A549 (cell line): ENCODE measurements around the gene F12. TPM values are rescaled to one million over a fixed set of nuclear protein-coding genes. Genes with fewer than 3 reads are reported as not detected.

ENCODE experiments used
- ATAC-seq, 2 experiments: fragments of 200-7000 bp in 1 of 2; fragments of >200 bp in 1 of 2; cut with Nextera tagmentation in 1 of 2; cut with Tn5 transposase in 1 of 2; 3 replicates each; pipeline versions ENCODE4 v1.8.0 to v1.9.1; 2018 to 2020; ENCODE audit warnings: mild to moderate bottlenecking in 1 of 2, moderate library complexity in 1 of 2
- CTCF ChIA-PET: fragments of 300-600 bp; sonication (Branson Sonifier 250); formaldehyde crosslinking; extraction: SDS; loops from one replicate; lab custom pipeline; 2021; ENCODE audit warnings: antibody characterized with exemption, inconsistent platforms; lab: Yijun Ruan, JAX
- POLR2A ChIA-PET: fragments of 350-600 bp; formaldehyde crosslinking; extraction: SDS; loops from one replicate; lab custom pipeline; 2021; ENCODE audit warnings: antibody characterized with exemption, inconsistent platforms; lab: Yijun Ruan, JAX
- DNase-seq, 2 experiments: peaks; one replicate each; pipeline versions ENCODE4 v3.0.0 to v3.0.0-alpha.2; 2011 to 2016; ENCODE audit warnings: low read depth in 1 of 2, low spot score in 1 of 2
- FAIRE-seq: peaks from 2 replicates; lab custom pipeline; 2011; peaks lifted over from hg19 to GRCh38; lab: Jason Lieb, UNC
- H3K27ac ChIP-seq, 2 experiments: fragments of >200 bp; sonication (Bioruptor Twin); formaldehyde crosslinking; 3 replicates each; pipeline ENCODE4 v1.5.1; 2016 to 2017
- H3K4me1 ChIP-seq: fragments of >200 bp; sonication (Bioruptor Twin); formaldehyde crosslinking; 3 replicates; pipeline ENCODE4 v1.6.1; 2016
- H3K4me2 ChIP-seq: fragments of >200 bp; sonication (Bioruptor Twin); formaldehyde crosslinking; 3 replicates; pipeline ENCODE4 v1.6.1; 2016
- H3K4me3 ChIP-seq: fragments of >200 bp; sonication (Bioruptor Twin); formaldehyde crosslinking; 3 replicates; pipeline ENCODE4 v1.5.1; 2016
- H3K9me3 ChIP-seq: fragments of >200 bp; sonication (Bioruptor Twin); formaldehyde crosslinking; 3 replicates; pipeline ENCODE4 v1.6.1; 2016
- CBX2 ChIP-seq: fragments of 200-600 bp; sonication (generic); IDR thresholded peaks from 2 replicates; pipeline ENCODE4 v1.6.1; 2016; ENCODE audit warnings: low read depth, mild to moderate bottlenecking, borderline replicate concordance
- CHD2 ChIP-seq: fragments of 150-350 bp; IDR thresholded peaks from 2 replicates; pipeline ENCODE4 v1.6.1; 2014; ENCODE audit warnings: low read length; ENCODE audit not compliant: partially characterized antibody
- CHD4 ChIP-seq: fragments of 200-600 bp; sonication (generic); IDR thresholded peaks from 2 replicates; pipeline ENCODE4 v1.6.1; 2016; ENCODE audit warnings: antibody characterized with exemption, mild to moderate bottlenecking, borderline replicate concordance
- EHF ChIP-seq: fragments of 250-450 bp; sonication (Bioruptor Pico); IDR thresholded peaks from 2 replicates; pipeline ENCODE4 v1.5.0; 2020; ENCODE audit warnings: mild to moderate bottlenecking
- EHMT2 ChIP-seq: fragments of 200-600 bp; sonication (generic); IDR thresholded peaks from 2 replicates; pipeline ENCODE4 v1.6.1; 2016; ENCODE audit warnings: antibody characterized with exemption, low read depth, mild to moderate bottlenecking, moderate library complexity
- EP300 ChIP-seq, 2 experiments: fragments of >200 bp; sonication (Bioruptor Twin); formaldehyde crosslinking; IDR thresholded peaks; 2 replicates in 1 of 2; 3 replicates in 1 of 2; pipeline ENCODE4 v1.6.1; 2016 to 2017
- ESRRA ChIP-seq: fragments of 150-350 bp; IDR thresholded peaks from 2 replicates; pipeline ENCODE4 v1.6.1; 2014; ENCODE audit warnings: mild to moderate bottlenecking, low read length, borderline replicate concordance
- HDAC2 ChIP-seq: fragments of 200-600 bp; sonication (generic); IDR thresholded peaks from 2 replicates; pipeline ENCODE4 v1.6.1; 2016
- HMGXB4 ChIP-seq: fragments of 250-450 bp; sonication (Bioruptor Pico); IDR thresholded peaks from 2 replicates; pipeline ENCODE4 v1.5.0; 2021; ENCODE audit warnings: mild to moderate bottlenecking, moderate library complexity, borderline replicate concordance
- HOXA7 ChIP-seq: fragments of 250-450 bp; sonication (Bioruptor Pico); IDR thresholded peaks from 2 replicates; pipeline ENCODE4 v1.5.0; 2020; ENCODE audit warnings: mild to moderate bottlenecking, moderate library complexity
- HOXB13 ChIP-seq: fragments of 250-450 bp; sonication (Bioruptor Pico); IDR thresholded peaks from 2 replicates; pipeline ENCODE4 v1.5.0; 2020; ENCODE audit warnings: low read depth, mild to moderate bottlenecking, moderate library complexity
- JUN ChIP-seq, 2 experiments: fragments of >200 bp; sonication (Bioruptor Twin); formaldehyde crosslinking; IDR thresholded peaks; 2 replicates in 1 of 2; 3 replicates in 1 of 2; pipeline ENCODE4 v1.6.1; 2016 to 2017
- JUNB ChIP-seq: fragments of >200 bp; sonication (Bioruptor Twin); formaldehyde crosslinking; IDR thresholded peaks from 2 replicates; pipeline ENCODE4 v1.6.1; 2016
- KDM1A ChIP-seq: fragments of 200-600 bp; sonication (generic); IDR thresholded peaks from 2 replicates; pipeline ENCODE4 v1.6.1; 2016; ENCODE audit warnings: low read depth, mild to moderate bottlenecking
- MAFK ChIP-seq: fragments of 450-650 bp; IDR thresholded peaks from 2 replicates; pipeline ENCODE4 v1.6.1; 2014; ENCODE audit not compliant: partially characterized antibody
- MYC ChIP-seq: IDR thresholded peaks from 2 replicates; pipeline ENCODE4 v1.6.1; 2012; ENCODE audit warnings: mild to moderate bottlenecking, inconsistent platforms, low read length, improper control_type of control experiment, borderline replicate concordance
- PHF8 ChIP-seq: fragments of 200-600 bp; sonication (generic); IDR thresholded peaks from 2 replicates; pipeline ENCODE4 v1.6.1; 2016; ENCODE audit warnings: low read depth, mild to moderate bottlenecking, antibody characterized with exemption, moderate library complexity, borderline replicate concordance
- RAD21 ChIP-seq, 2 experiments: fragments of >200 bp in 1 of 2; sonication (Bioruptor Twin) in 1 of 2; formaldehyde crosslinking in 1 of 2; IDR thresholded peaks in 1 of 2; conservative IDR thresholded peaks in 1 of 2; 2 replicates in 1 of 2; 3 replicates in 1 of 2; pipeline ENCODE4 v1.6.1; 2012 to 2018; ENCODE audit warnings: inconsistent platforms in 1 of 2
- TP53 ChIP-seq: fragments of 250-450 bp; sonication (Bioruptor Pico); IDR thresholded peaks from 2 replicates; pipeline ENCODE4 v1.5.0; 2021; ENCODE audit warnings: mild to moderate bottlenecking, moderate library complexity
- ZFP36 ChIP-seq: fragments of 450-650 bp; IDR thresholded peaks from 2 replicates; pipeline ENCODE4 v1.6.1; 2014; ENCODE audit warnings: borderline replicate concordance; ENCODE audit not compliant: partially characterized antibody
- WGBS: methylation state at CpG from one replicate; pipeline ENCODE4 v1.1.6; 2017; ENCODE audit errors: missing lambda C conversion rate; 5-methylcytosine and 5-hydroxymethylcytosine counted together
- polyA plus RNA-seq, 4 experiments: library from polyadenylated mRNA; depleted of rRNA in 3 of 4; stranded (reverse); fragments of >200 nt; fragmentation: RNase III in 1 of 4; extraction: RNeasy Plus Mini Kit Qiagen cat#74134 plus additional on column Dnase treatment in 1 of 4; gene quantifications; 2 replicates in 3 of 4; 3 replicates in 1 of 4; pipeline ENCODE4 v1.2.3, GENCODE V29; 2011 to 2017
- TF ChIP-seq, protein P1 (sequence below): IDR thresholded peaks from 2 replicates; pipeline ENCODE4 v1.6.1; 2012
- TF ChIP-seq, protein P2 (sequence below): fragments of 250-450 bp; sonication (Bioruptor Pico); IDR thresholded peaks from 2 replicates; pipeline ENCODE4 v1.5.0; 2020; ENCODE audit warnings: low read depth, mild to moderate bottlenecking, moderate library complexity

The F12 gene
- polyA plus RNA-seq, 2 of the 4 experiments (the other 2 are of a cell fraction) = 5.3 to 14.3 TPM

DNA sequence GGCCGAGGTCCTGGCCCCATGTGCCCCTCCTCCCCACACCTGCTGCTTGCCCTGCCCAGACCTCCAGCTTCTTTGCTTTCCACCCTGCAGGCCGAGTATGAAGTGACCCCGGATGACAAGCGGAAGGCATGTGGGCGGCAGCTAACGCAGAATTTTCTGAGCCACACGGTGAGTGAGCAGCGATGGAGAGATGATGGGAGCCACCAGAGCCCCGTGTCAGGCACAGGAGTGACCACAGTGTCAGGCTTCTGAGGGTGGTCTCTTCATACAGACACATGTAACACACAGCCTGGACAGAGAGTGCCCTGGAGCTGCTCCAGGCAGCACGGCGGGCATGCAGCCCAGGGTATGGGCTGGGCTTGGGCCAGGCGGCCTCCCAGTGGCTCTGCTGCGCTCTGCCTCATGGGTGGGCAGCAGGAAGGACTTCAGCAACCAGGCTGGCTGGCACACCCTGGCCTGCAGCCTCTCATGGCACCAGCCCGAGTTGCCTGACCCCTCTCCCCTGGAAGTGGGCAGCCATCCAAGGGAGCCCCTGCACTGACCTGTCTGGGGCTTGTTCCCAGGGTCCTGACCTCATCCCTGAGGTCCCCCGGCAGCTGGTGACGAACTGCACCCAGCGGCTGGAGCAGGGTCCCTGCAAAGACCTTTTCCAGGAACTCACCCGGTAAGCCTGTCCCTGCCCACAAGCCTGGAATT is 22.9 kb upstream of the F12 start:
- DNase-seq (no peak), FAIRE-seq (no peak), ATAC-seq (peak in 1 of 2 experiments; percentile 1; a peak in 1 of 6 replicates)
- H3K4me1 ChIP-seq = peaks cover 10% of the 10 kb centered on the region
- POLR2A ChIA-PET = interaction anchor here (1.1 to 1.5 kb wide), 2 partner anchors 9 to 30 kb away, joined by 3 to 4 read pairs; no protein-coding TSS in a partner anchor
- no peak overlapping the region for H3K4me2 ChIP-seq
- H3K4me3 ChIP-seq = no peak overlapping the region
- TF ChIP-seq EP300 (IDR thresholded peaks at IDR 0.05) (no peak), JUN (IDR thresholded peaks at IDR 0.05) (no peak; a peak in 2 of 5 replicates), RAD21 (conservative IDR thresholded peaks at IDR 0.05 in 1 of 2, IDR thresholded peaks at IDR 0.05 in 1 of 2) (no peak), JUNB (no peak), KDM1A (no peak), EHF (CRISPR knock-in tag) (no peak), MYC (no peak), EHMT2 (no peak)
- TF ChIP-seq, protein P1, sequence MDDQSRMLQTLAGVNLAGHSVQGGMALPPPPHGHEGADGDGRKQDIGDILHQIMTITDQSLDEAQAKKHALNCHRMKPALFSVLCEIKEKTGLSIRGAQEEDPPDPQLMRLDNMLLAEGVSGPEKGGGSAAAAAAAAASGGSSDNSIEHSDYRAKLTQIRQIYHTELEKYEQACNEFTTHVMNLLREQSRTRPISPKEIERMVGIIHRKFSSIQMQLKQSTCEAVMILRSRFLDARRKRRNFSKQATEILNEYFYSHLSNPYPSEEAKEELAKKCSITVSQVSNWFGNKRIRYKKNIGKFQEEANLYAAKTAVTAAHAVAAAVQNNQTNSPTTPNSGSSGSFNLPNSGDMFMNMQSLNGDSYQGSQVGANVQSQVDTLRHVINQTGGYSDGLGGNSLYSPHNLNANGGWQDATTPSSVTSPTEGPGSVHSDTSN = no peak; the same call in 1 of the 2 replicates
- CTCF ChIA-PET = interaction anchor here (1.1 to 36.0 kb wide), 6 partner anchors 8 to 114 kb away, joined by 3 to 871 read pairs (median 10); partner anchors contain the start of gene PRR7
- no peak overlapping the region; a peak in 1 of 6 replicates for H3K27ac ChIP-seq
- WGBS = 89% methylated on average over 9 of the region's 18 CpGs
- H3K9me3 ChIP-seq = no peaks in the 10 kb centered on the region

DNA sequence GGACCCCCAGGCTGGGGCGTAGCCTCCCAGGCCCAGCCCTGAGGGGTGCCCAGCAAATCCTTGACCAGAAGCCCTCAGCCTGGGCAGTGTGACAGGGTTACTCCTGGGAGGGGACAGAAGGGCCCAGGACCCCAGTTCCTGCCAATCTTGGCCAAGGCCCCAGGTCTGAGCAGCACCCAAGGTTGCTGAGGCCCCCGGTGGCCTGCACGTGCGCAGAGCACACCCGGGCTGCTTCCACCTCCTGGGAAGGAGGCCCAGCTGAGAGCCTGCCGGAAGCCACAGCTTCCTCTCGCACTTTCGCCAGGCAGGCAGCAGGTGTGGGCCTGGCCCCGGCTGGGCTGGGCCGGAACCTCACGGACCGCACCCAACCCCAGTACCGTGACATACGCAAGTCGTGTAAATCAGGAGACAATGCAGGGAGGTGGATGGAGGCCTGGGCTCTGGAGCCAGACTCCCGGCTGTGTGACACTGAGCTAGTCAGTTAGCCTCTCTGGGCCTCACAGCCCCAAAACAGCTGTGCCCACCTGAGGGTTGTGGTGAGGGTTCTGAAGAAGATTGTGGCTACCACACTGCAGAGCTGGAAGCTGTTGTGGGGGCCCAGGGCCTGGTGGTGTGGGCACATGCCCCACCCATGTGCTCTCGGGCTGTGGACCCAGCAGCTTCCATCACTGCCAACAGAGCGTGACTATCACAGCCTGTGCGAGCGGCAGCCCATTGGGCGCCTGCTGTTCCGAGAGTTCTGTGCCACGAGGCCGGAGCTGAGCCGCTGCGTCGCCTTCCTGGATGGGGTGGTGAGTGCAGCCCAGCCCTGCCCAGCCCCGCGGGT is 22.2 kb upstream of the F12 start:
- FAIRE-seq (no peak), DNase-seq (no peak), ATAC-seq (peak in 1 of 2 experiments; percentile 2; a peak in 2 of 6 replicates)
- H3K4me3 ChIP-seq = no peak overlapping the region
- no peak overlapping the region for H3K4me2 ChIP-seq
- no peaks in the 10 kb centered on the region for H3K9me3 ChIP-seq
- TF ChIP-seq EP300 (IDR thresholded peaks at IDR 0.05) (no peak), EHMT2 (no peak), MAFK (no peak), PHF8 (no peak), HMGXB4 (CRISPR knock-in tag) (no peak), CBX2 (no peak), HDAC2 (no peak), CHD2 (no peak), ZFP36 (peak; percentile 51), TP53 (0 out of 2 replicates have a peak, but pooled peaks have one; percentile 44), HOXB13 (no peak), CHD4 (no peak), ESRRA (no peak), HOXA7 (CRISPR knock-in tag) (no peak), JUN (IDR thresholded peaks at IDR 0.05) (peak in 1 of 2 experiments; percentile 16; a peak in 1 of 5 replicates)
- TF ChIP-seq, protein P2, sequence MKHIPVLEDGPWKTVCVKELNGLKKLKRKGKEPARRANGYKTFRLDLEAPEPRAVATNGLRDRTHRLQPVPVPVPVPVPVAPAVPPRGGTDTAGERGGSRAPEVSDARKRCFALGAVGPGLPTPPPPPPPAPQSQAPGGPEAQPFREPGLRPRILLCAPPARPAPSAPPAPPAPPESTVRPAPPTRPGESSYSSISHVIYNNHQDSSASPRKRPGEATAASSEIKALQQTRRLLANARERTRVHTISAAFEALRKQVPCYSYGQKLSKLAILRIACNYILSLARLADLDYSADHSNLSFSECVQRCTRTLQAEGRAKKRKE (CRISPR knock-in tag) = no peak
- ChIA-PET POLR2A (interaction anchor here (1.1 to 1.5 kb wide), 2 partner anchors 10 to 29 kb away, joined by 3 to 4 read pairs; no protein-coding TSS in a partner anchor), CTCF (interaction anchor here (1.6 to 36.0 kb wide), 4 partner anchors 17 to 113 kb away, joined by 5 to 871 read pairs (median 82); partner anchors contain the start of gene PRR7)
- H3K4me1 ChIP-seq = peaks cover 12% of the 10 kb centered on the region
- no peak overlapping the region for H3K27ac ChIP-seq
- WGBS = 91% methylated on average over 16 of the region's 29 CpGs
